ENCODE measurements around the gene SLC12A1. TPM values are rescaled to one million over a fixed set of nuclear protein-coding genes. Genes with fewer than 3 reads are reported as not detected.

Gene SLC12A1
- total RNA-seq, 6 experiments from 2014 or later = 1.2 to 2.1 TPM; not detected in 4

DNA sequence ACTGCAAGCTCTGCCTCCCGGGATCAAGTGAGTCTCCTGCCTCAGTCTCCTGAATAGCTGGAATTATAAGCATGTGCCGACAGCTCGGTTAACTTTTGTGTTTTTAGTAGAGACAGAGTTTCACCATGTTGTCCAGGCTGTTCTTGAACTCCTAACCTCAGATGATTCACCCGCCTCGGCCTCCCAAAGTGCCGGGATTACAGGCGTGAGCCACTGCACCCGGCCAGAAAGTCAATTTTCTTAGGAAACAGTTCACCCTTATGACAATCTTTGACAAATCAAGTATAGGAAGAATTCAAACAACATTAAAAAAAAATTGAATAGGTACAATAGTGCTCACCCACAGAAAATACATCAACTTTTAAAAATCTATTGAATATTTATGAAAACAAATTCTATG lies 101.5 kb downstream of the SLC12A1 start:
- WGBS (ENCODE audit: insufficient coverage, low coverage, low lambda C conversion rate, missing lambda C conversion rate) = 83% methylated on average over 6 of the region's 8 CpGs
- Histone ChIP-seq H3K27ac (no peak overlapping the region), H3K27me3 (no peaks in the 10 kb centered on the region), H3K4me3 (no peak overlapping the region), H3K36me3 (no peaks in the 10 kb centered on the region), H3K4me1 (no peaks in the 10 kb centered on the region), H3K9me3 (no peaks in the 10 kb centered on the region)
- DNase-seq (no peak), ATAC-seq (no peak)
- TF ChIP-seq, protein P1, sequence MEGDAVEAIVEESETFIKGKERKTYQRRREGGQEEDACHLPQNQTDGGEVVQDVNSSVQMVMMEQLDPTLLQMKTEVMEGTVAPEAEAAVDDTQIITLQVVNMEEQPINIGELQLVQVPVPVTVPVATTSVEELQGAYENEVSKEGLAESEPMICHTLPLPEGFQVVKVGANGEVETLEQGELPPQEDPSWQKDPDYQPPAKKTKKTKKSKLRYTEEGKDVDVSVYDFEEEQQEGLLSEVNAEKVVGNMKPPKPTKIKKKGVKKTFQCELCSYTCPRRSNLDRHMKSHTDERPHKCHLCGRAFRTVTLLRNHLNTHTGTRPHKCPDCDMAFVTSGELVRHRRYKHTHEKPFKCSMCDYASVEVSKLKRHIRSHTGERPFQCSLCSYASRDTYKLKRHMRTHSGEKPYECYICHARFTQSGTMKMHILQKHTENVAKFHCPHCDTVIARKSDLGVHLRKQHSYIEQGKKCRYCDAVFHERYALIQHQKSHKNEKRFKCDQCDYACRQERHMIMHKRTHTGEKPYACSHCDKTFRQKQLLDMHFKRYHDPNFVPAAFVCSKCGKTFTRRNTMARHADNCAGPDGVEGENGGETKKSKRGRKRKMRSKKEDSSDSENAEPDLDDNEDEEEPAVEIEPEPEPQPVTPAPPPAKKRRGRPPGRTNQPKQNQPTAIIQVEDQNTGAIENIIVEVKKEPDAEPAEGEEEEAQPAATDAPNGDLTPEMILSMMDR (IDR thresholded peaks at IDR 0.05) = no peak
- TF ChIP-seq POLR2A (IDR thresholded peaks at IDR 0.05) = no peak
- intact Hi-C loops (cut with DNase I) = no loop called here

DNA sequence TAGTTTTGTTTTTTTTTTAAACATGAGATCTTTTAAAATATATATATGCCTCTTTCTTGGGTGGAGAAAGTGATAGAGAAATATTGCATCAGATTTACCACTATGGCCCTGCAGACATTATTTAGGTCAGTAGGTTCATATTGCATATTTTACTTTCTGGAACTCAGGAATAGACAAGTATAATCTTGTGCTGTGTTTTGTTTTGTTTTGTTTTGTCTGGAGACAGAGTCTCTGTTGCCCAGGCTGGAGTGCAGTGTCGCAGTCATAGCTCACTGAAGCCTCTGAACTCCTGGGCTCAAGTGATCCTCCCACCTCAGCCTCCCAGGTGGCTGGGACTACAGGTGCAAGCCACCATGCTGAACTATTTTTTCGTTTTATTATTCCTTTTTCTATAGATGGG lies 103.6 kb downstream of the SLC12A1 start:
- WGBS (ENCODE audit: insufficient coverage, low coverage, low lambda C conversion rate, missing lambda C conversion rate) = 45% methylated on average over 2 of the region's 2 CpGs
- intact Hi-C loops (cut with DNase I) = no loop called here
- ATAC-seq = no peak
- no peaks in the 10 kb centered on the region for H3K27me3 ChIP-seq
- H3K36me3 ChIP-seq = no peaks in the 10 kb centered on the region
- H3K4me1 ChIP-seq = no peaks in the 10 kb centered on the region
- no peak overlapping the region for H3K4me3 ChIP-seq
- H3K9me3 ChIP-seq = no peaks in the 10 kb centered on the region
- TF ChIP-seq POLR2A (IDR thresholded peaks at IDR 0.05) = no peak
- TF ChIP-seq, protein P1 (IDR thresholded peaks at IDR 0.05) = no peak
- DNase-seq = no peak
- H3K27ac ChIP-seq = no peak overlapping the region

DNA sequence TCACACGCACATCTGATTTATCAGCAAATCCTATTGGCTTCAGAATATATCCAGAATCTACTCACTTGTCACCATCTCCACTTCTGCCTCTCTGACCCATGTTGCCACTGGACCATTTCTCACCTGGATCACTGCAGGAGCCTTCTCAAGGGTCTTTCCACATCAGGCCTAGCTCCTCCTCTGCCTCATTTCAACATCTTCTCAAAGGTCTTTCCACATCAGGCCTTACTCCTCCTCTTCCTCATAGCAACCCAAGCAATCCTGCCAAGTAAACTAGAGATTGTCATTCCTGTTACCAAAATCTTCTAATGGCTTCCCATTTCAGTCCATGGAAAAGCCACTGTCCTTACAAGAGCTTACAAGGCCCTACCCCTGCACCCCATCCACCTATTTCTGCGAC lies 107.1 kb downstream of the SLC12A1 start:
- Histone ChIP-seq H3K36me3 (no peaks in the 10 kb centered on the region), H3K27ac (no peak overlapping the region), H3K27me3 (no peaks in the 10 kb centered on the region), H3K9me3 (no peaks in the 10 kb centered on the region), H3K4me1 (no peaks in the 10 kb centered on the region), H3K4me3 (no peak overlapping the region)
- TF ChIP-seq, protein P1 (IDR thresholded peaks at IDR 0.05) = no peak
- no peak for TF ChIP-seq POLR2A (IDR thresholded peaks at IDR 0.05)
- WGBS (ENCODE audit: insufficient coverage, low coverage, low lambda C conversion rate, missing lambda C conversion rate) = 71% methylated on average over 2 of the region's 2 CpGs
- peak in 1 of 4 donors; percentile 10 for ATAC-seq
- DNase-seq = no peak
- intact Hi-C loops (cut with DNase I) = no loop called here

DNA sequence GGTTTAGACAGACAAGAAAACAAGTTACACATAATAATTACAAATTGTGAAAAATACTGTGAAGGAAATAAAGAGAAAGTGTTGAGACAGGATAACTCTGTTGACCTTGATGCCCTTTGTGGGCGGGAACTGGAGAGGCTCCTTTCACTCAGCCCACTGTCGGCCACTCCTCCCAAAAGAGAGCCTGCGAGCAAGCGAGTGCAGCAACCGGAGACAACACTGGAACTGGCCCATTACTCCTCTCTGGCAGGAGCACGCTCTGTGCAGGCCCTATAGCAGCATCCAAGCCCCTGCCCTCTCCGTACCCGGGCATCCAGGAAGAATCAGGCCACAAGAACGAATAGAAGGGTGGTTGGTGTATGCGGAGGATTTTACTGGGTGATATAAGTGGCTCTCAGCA lies 108.9 kb downstream of the SLC12A1 start:
- WGBS (ENCODE audit: insufficient coverage, low coverage, low lambda C conversion rate, missing lambda C conversion rate) = 56% methylated on average over 10 of the region's 10 CpGs
- intact Hi-C loops (cut with DNase I) = no loop called here
- ATAC-seq (no peak), DNase-seq (no peak)
- no peak for TF ChIP-seq POLR2A (IDR thresholded peaks at IDR 0.05)
- TF ChIP-seq, protein P1 (IDR thresholded peaks at IDR 0.05) = no peak
- Histone ChIP-seq H3K4me1 (no peaks in the 10 kb centered on the region), H3K36me3 (no peaks in the 10 kb centered on the region), H3K9me3 (no peaks in the 10 kb centered on the region), H3K4me3 (no peak overlapping the region), H3K27ac (no peak overlapping the region), H3K27me3 (no peaks in the 10 kb centered on the region)

DNA sequence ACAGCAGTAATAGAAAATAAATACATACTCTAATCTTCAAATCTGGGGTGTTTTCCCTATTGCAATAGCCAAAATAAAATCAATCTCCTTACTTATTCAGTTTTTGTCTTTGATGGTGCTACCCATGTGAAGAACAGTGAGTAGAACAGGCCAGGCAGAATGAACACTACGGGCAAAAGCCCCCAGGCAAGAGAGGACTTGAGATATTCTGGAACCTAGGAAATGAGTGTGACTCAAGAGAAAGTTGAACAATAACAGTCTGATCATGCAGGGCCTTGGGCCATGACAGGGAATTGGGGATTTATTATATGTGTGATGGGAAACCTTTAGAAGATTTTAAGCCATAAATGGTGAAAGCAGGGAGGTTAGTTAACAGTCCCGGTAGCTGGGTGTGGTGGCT lies 111.1 kb downstream of the SLC12A1 start:
- TF ChIP-seq, protein P1 (IDR thresholded peaks at IDR 0.05) = no peak
- TF ChIP-seq POLR2A (IDR thresholded peaks at IDR 0.05) = no peak
- no peak overlapping the region for H3K27ac ChIP-seq
- H3K9me3 ChIP-seq = no peaks in the 10 kb centered on the region
- ATAC-seq (no peak), DNase-seq (no peak)
- H3K36me3 ChIP-seq = no peaks in the 10 kb centered on the region
- H3K4me1 ChIP-seq = no peaks in the 10 kb centered on the region
- H3K4me3 ChIP-seq = no peak overlapping the region
- intact Hi-C loops (cut with DNase I) = no loop called here
- WGBS (ENCODE audit: insufficient coverage, low coverage, low lambda C conversion rate, missing lambda C conversion rate) = 90% methylated on average over 2 of the region's 2 CpGs
- H3K27me3 ChIP-seq = no peaks in the 10 kb centered on the region

Measured in right lobe of liver (tissue), 6 donors.